Activated CD4-positive, alpha-beta T cell treated with anti-CD3 and anti-CD28 coated beads for 36 hours (primary cell): ENCODE measurements around the gene ALDH1B1. TPM values are rescaled to one million over a fixed set of nuclear protein-coding genes. Genes with fewer than 3 reads are reported as not detected.

Experiments used
- ATAC-seq: fragments of 200-7000 bp; cut with Tn5 transposase; one replicate; pipeline ENCODE4 v1.10.0; 2021; ENCODE audit warnings: mild to moderate bottlenecking, moderate library complexity
- CTCF ChIA-PET: fragments of 350-600 bp; sonication (Branson Sonifier 250); formaldehyde crosslinking; loops from one replicate; lab custom pipeline; 2021; ENCODE audit warnings: antibody characterized with exemption; lab: Charles Lee
- POLR2A ChIA-PET: fragments of 350-600 bp; sonication (Branson Sonifier 250); formaldehyde crosslinking; loops from one replicate; lab custom pipeline; 2021; ENCODE audit warnings: antibody characterized with exemption, inconsistent platforms; lab: Charles Lee
- DNase-seq: peaks from one replicate; pipeline ENCODE4 v3.0.0-alpha.2; 2020
- H3K27ac Mint-ChIP-seq: one replicate; pipeline ENCODE4 v1.8.0; 2021; ENCODE audit warnings: mixed read lengths
- H3K27me3 Mint-ChIP-seq: one replicate; pipeline ENCODE4 v1.8.0; 2021; ENCODE audit warnings: mixed read lengths
- H3K36me3 Mint-ChIP-seq: one replicate; pipeline ENCODE4 v1.8.0; 2021; ENCODE audit warnings: low read depth, mixed read lengths
- H3K4me1 Mint-ChIP-seq: one replicate; pipeline ENCODE4 v1.8.0; 2021; ENCODE audit warnings: mixed read lengths
- H3K4me3 Mint-ChIP-seq: one replicate; pipeline ENCODE4 v1.8.0; 2021; ENCODE audit warnings: mild to moderate bottlenecking, moderate library complexity, mixed read lengths
- H3K9me3 Mint-ChIP-seq: one replicate; pipeline ENCODE4 v1.8.0; 2021; ENCODE audit warnings: low read depth, mixed read lengths
- intact Hi-C, 2 experiments: fragments of 100-400 bp; cut with DNase I in 1 of 2; cut with micrococcal nuclease in 1 of 2; formaldehyde crosslinking; loops; one replicate each; pipeline versions ENCODE4 v1.14.2 to v1.15.1; 2022 to 2024; cut with DNase I, micrococcal nuclease
- total RNA-seq, 2 experiments: library from RNA; stranded (reverse); gene quantifications; one replicate each; pipeline ENCODE4 v1.2.3, GENCODE V29; 2021

Gene ALDH1B1
- total RNA-seq, 2 experiments from 2014 or later = 20.3 to 21.8 TPM

GRCh38 chr9:38445154-38446043 lies 52.9 kb downstream of the ALDH1B1 start:
- no peak for ATAC-seq
- no peak for DNase-seq
- H3K4me1 Mint-ChIP-seq = peaks cover 2% of the 10 kb centered on the region
- peaks cover 16% of the 10 kb centered on the region for H3K27me3 Mint-ChIP-seq
- POLR2A ChIA-PET = no interaction called here
- H3K4me3 Mint-ChIP-seq = no peak overlapping the region
- CTCF ChIA-PET = no interaction called here
- no peak overlapping the region for H3K27ac Mint-ChIP-seq
- no peaks in the 10 kb centered on the region for H3K9me3 Mint-ChIP-seq
- H3K36me3 Mint-ChIP-seq = no peaks in the 10 kb centered on the region
- intact Hi-C loops = no loop called here

- POLR2A ChIA-PET = no interaction called here
- H3K27ac Mint-ChIP-seq = no peak overlapping the region
- peaks cover 3% of the 10 kb centered on the region for H3K36me3 Mint-ChIP-seq
- H3K4me3 Mint-ChIP-seq = no peak overlapping the region
- ATAC-seq (no peak), DNase-seq (no peak)
- CTCF ChIA-PET = interaction anchor here (1.6 kb wide), 1 partner anchor 13 kb away, joined by 4 read pairs; no protein-coding TSS in a partner anchor
- H3K4me1 Mint-ChIP-seq = peaks cover 2% of the 10 kb centered on the region
- intact Hi-C loops = loop anchor here in 1 of 2 experiments (2.0 kb wide), 1 partner anchor 21 kb away; no protein-coding TSS in a partner anchor
- H3K9me3 Mint-ChIP-seq = peaks cover 14% of the 10 kb centered on the region
- H3K27me3 Mint-ChIP-seq = peaks cover 19% of the 10 kb centered on the region
Measured at GRCh38 chr9:38447703-38448102, 55.2 kb downstream of the ALDH1B1 start.

Other genes starting within 250 kb of the ALDH1B1 start
- under 1 TPM in 1 of 2 experiments, not detected in 1; 0.21 TPM for gene IGFBPL1, start 31.8 kb downstream of the ALDH1B1 start, total RNA-seq
- gene ANKRD18A, start 227.9 kb downstream of the ALDH1B1 start, total RNA-seq = 1 to 10 TPM; 6.4 to 7.5 TPM